ENCODE results near the gene TRPM4.

TRPM4 gene

GRCh38 chr19:49186108-49186507 is 28.5 kb downstream of the TRPM4 start:
- no peak for TF ChIP-seq CTCF (IDR thresholded peaks at IDR 0.05; ENCODE audit: low read depth, low read length, missing control alignments)
- no peak overlapping the region for H3K4me3 ChIP-seq (ENCODE audit: low read depth, low read length)
- no peak for DNase-seq (ENCODE audit: low read depth)

GRCh38 chr19:49188626-49189200 is 31.1 kb downstream of the TRPM4 start:
- no peak overlapping the region for H3K4me3 ChIP-seq (ENCODE audit: low read depth, low read length)
- no peak for DNase-seq (ENCODE audit: low read depth)
- no peak for TF ChIP-seq CTCF (IDR thresholded peaks at IDR 0.05; ENCODE audit: low read depth, low read length, missing control alignments)

- TF ChIP-seq CTCF (IDR thresholded peaks at IDR 0.05; ENCODE audit: low read depth, low read length, missing control alignments), result no peak
- DNase-seq (ENCODE audit: low read depth), result no peak
- no peak overlapping the region for H3K4me3 ChIP-seq (ENCODE audit: low read depth, low read length)
Measured at GRCh38 chr19:49189259-49189658, 31.7 kb downstream of the TRPM4 start.

GRCh38 chr19:49190781-49191180 is 33.2 kb downstream of the TRPM4 start:
- TF ChIP-seq CTCF (IDR thresholded peaks at IDR 0.05; ENCODE audit: low read depth, low read length, missing control alignments), result no peak
- H3K4me3 ChIP-seq (ENCODE audit: low read depth, low read length), result no peak overlapping the region
- no peak for DNase-seq (ENCODE audit: low read depth)

GRCh38 chr19:49193822-49194394 is 36.3 kb downstream of the TRPM4 start:
- DNase-seq (ENCODE audit: low read depth), result no peak
- TF ChIP-seq CTCF (IDR thresholded peaks at IDR 0.05; ENCODE audit: low read depth, low read length, missing control alignments), result no peak
- H3K4me3 ChIP-seq (ENCODE audit: low read depth, low read length), result no peak overlapping the region

- DNase-seq (ENCODE audit: low read depth), result no peak
- no peak overlapping the region for H3K4me3 ChIP-seq (ENCODE audit: low read depth, low read length)
- no peak for TF ChIP-seq CTCF (IDR thresholded peaks at IDR 0.05; ENCODE audit: low read depth, low read length, missing control alignments)
Measured at GRCh38 chr19:49194408-49194807, 36.8 kb downstream of the TRPM4 start.

Measured in GM12864 (cell line).